ENCODE data around the gene NMNAT3.

NMNAT3 gene

DNA sequence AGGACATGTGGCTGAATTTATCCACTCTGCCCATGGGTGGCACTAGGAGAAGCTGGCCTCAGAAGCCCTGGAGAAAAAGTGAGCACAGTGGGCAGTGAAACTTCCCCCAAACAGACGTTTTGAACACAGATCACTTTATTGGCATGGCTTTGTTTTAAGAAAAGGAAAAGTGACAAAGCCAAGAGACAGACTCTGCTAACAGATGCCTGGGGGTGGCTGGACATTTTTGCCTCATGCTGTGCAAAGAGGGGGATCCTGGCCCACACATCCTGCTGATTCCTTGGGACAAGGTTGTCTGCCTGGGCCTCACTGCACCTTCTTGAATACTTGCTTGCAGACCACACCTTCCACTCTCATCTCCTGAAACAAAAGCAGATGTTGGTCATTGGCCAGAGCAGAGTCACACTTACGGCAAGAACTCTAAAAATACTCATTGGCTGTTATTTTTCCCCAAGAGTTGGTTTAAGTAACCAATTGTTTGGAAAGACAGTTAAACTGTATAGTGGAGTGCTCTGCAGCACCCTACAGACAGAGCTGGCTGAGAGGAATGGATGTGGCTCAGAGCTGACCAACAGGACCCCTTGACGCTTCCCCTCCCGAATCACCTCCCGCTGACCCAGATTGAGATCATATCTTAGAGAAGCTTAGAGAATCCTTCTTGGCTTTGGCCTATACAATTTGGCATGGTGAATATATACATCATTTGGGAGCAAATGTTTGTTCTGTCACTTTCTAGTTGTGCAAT is 160.3 kb downstream of the NMNAT3 start:
- DNase-seq = no peak

DNA sequence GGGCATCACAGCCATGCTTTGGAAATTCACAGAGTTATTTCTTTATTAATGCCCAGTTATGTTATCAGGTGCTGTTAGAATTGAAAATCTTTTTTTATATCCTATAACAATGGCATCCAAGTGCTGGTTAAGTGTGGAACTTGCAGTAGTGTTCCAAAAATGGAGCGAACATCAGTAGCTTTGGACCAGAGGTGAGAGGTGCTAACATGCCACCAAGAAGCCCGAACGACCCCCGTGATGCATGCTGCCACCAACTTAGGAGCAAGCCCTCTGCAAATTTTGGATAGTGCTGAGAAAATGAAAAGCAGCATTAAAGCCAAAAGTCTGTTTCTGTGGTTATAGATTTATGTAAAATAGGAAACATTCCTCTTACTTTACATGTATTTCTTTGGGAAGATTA is 163.0 kb downstream of the NMNAT3 start:
- no peak for DNase-seq
